ENCODE measurements around the gene CASQ2. TPM values are rescaled to one million over a fixed set of nuclear protein-coding genes. Genes with fewer than 3 reads are reported as not detected.

CASQ2 gene
- total RNA-seq, 1 experiment from 2014 or later, result not detected

DNA sequence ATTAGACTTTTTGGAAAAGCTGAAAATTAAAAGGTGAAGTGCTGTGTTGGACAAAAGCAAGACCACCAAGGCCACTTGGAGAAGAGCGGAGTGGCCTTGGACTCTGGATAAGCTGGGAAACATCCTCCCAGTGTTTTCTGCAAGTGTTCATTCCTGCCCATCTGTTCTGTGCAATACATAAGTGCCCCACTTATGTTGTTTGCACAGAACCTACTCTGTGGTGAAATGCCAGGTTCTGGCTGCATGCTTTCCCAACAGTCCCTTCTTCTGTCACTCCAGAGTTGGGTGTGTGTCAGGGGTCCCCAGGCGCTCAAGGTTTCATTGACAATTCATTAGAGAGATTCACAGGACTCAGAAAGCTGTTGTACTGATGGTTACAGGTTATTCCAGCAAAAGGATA is 42.1 kb upstream of the CASQ2 start:
- H3K4me3 ChIP-seq (replicated peaks in 1 of 2; ENCODE audit: low read depth in 1 of 2, low read length in 2 of 2), result no peak overlapping the region
- no peaks in the 10 kb centered on the region for H3K36me3 ChIP-seq (ENCODE audit: control insufficient read depth in 1 of 2, insufficient read depth in 2 of 2, low read length in 2 of 2)
- no peaks in the 10 kb centered on the region for H3K4me1 ChIP-seq (ENCODE audit: control insufficient read depth in 1 of 2, insufficient read depth in 2 of 2, low read length in 2 of 2)
- ATAC-seq (no peak), DNase-seq (ENCODE audit: low read depth, low spot score) (no peak)
- no peaks in the 10 kb centered on the region for H3K79me2 ChIP-seq (ENCODE audit: insufficient read depth, low read length)
- H3K27ac ChIP-seq (ENCODE audit: low read depth, low read length), result no peak overlapping the region
- intact Hi-C loops (cut with micrococcal nuclease), result no loop called here
- no peak overlapping the region for H2AFZ ChIP-seq (ENCODE audit: low read depth, low read length, poor library complexity, severe bottlenecking)
- ChIA-PET CTCF (interaction anchor here (1.7 kb wide), 1 partner anchor 171 kb away, joined by 6 read pairs; no protein-coding TSS in a partner anchor), POLR2A (no interaction called here), RAD21 (ENCODE audit: low non-redundant PET in 1 of 2, low total read pairs in 2 of 2, uncharacterized antibody in 2 of 2, unreplicated experiment in 2 of 2) (no interaction called here)
- H3K27me3 ChIP-seq (ENCODE audit: insufficient read depth, low read length), result no peaks in the 10 kb centered on the region
- no peak for TF ChIP-seq ATF3 (IDR thresholded peaks at IDR 0.05)
- TF ChIP-seq ZNF274 (IDR thresholded peaks at IDR 0.05; ENCODE audit: low read depth, low read length), result no peak
- no peak for TF ChIP-seq SRF (IDR thresholded peaks at IDR 0.05; ENCODE audit: low read depth)
- no peak for TF ChIP-seq REST (IDR thresholded peaks at IDR 0.05; ENCODE audit: low read depth)
- TF ChIP-seq SIN3A (IDR thresholded peaks at IDR 0.05; ENCODE audit: low read depth), result no peak
- no peak for TF ChIP-seq POLR2A (IDR thresholded peaks at IDR 0.05; ENCODE audit: borderline replicate concordance, extremely low read depth, insufficient read depth, insufficient read length)
- no peak for TF ChIP-seq EGR1 (IDR thresholded peaks at IDR 0.05; ENCODE audit: low read depth)
- H3K9ac ChIP-seq (ENCODE audit: low read length), result no peak overlapping the region
- H3K4me2 ChIP-seq (ENCODE audit: low read length), result no peak overlapping the region
- no peaks in the 10 kb centered on the region for H3K9me3 ChIP-seq (ENCODE audit: control insufficient read depth in 1 of 2, insufficient read depth in 1 of 2, low read depth in 1 of 2, low read length in 2 of 2)
- H4K20me1 ChIP-seq (ENCODE audit: insufficient read depth), result no peaks in the 10 kb centered on the region
- no peaks in the 10 kb centered on the region for H3K9me2 ChIP-seq (ENCODE audit: insufficient read depth)
- no TSS peak for BruUV-seq (replicated peaks)

DNA sequence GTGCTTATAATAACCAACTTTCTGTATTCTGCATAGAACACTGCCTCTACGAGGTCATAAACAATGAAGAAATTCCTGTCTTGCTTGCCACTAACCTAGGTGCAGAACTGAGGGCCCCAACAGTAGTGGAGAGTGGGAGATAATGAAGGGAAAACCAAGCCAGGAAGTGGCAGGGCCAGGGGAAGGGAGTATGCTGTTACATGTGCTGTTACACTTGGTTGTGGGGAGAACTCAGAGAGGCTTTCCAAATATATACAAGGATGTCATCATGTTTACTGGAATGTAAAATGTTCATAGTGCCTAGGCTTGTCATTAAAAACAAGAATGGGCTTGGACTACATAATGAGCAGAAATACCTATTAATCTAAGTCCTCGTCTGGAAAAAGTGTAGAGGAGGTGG is 41.3 kb upstream of the CASQ2 start:
- no peak overlapping the region for H3K4me2 ChIP-seq (ENCODE audit: low read length)
- no peaks in the 10 kb centered on the region for H4K20me1 ChIP-seq (ENCODE audit: insufficient read depth)
- RAD21 ChIA-PET (ENCODE audit: low non-redundant PET in 1 of 2, low total read pairs in 2 of 2, uncharacterized antibody in 2 of 2, unreplicated experiment in 2 of 2), result no interaction called here
- TF ChIP-seq CBX3 (IDR thresholded peaks at IDR 0.05; ENCODE audit: low read depth) (no peak), CEBPB (IDR thresholded peaks at IDR 0.05; ENCODE audit: low read depth) (no peak), POLR2A (IDR thresholded peaks at IDR 0.05; ENCODE audit: borderline replicate concordance, extremely low read depth, insufficient read depth, insufficient read length) (no peak), YY1 (IDR thresholded peaks at IDR 0.05; ENCODE audit: extremely low read depth, insufficient replicate concordance, low read depth, low read length) (no peak), JUND (IDR thresholded peaks at IDR 0.05) (no peak), ZNF274 (IDR thresholded peaks at IDR 0.05; ENCODE audit: low read depth, low read length) (no peak), SIN3A (IDR thresholded peaks at IDR 0.05; ENCODE audit: low read depth) (no peak), EGR1 (IDR thresholded peaks at IDR 0.05; ENCODE audit: low read depth) (no peak)
- TF ChIP-seq, protein P1, sequence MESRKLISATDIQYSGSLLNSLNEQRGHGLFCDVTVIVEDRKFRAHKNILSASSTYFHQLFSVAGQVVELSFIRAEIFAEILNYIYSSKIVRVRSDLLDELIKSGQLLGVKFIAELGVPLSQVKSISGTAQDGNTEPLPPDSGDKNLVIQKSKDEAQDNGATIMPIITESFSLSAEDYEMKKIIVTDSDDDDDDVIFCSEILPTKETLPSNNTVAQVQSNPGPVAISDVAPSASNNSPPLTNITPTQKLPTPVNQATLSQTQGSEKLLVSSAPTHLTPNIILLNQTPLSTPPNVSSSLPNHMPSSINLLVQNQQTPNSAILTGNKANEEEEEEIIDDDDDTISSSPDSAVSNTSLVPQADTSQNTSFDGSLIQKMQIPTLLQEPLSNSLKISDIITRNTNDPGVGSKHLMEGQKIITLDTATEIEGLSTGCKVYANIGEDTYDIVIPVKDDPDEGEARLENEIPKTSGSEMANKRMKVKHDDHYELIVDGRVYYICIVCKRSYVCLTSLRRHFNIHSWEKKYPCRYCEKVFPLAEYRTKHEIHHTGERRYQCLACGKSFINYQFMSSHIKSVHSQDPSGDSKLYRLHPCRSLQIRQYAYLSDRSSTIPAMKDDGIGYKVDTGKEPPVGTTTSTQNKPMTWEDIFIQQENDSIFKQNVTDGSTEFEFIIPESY (IDR thresholded peaks at IDR 0.05; ENCODE audit: extremely low read depth, insufficient replicate concordance, low read length), result no peak
- intact Hi-C loops (cut with micrococcal nuclease), result loop anchor here (5.0 kb wide), 1 partner anchor 322 kb away; no protein-coding TSS in a partner anchor
- no peaks in the 10 kb centered on the region for H3K4me1 ChIP-seq (ENCODE audit: control insufficient read depth in 1 of 2, insufficient read depth in 2 of 2, low read length in 2 of 2)
- H3K9ac ChIP-seq (ENCODE audit: low read length), result no peak overlapping the region
- no peak for ATAC-seq
- H3K4me3 ChIP-seq (replicated peaks in 1 of 2; ENCODE audit: low read depth in 1 of 2, low read length in 2 of 2), result no peak overlapping the region
- H3K27ac ChIP-seq (ENCODE audit: low read depth, low read length), result no peak overlapping the region
- CTCF ChIA-PET, result no interaction called here
- BruUV-seq (replicated peaks), result no TSS peak
- H3K36me3 ChIP-seq (ENCODE audit: control insufficient read depth in 1 of 2, insufficient read depth in 2 of 2, low read length in 2 of 2), result no peaks in the 10 kb centered on the region
- no peaks in the 10 kb centered on the region for H3K27me3 ChIP-seq (ENCODE audit: insufficient read depth, low read length)
- H3K79me2 ChIP-seq (ENCODE audit: insufficient read depth, low read length), result no peaks in the 10 kb centered on the region
- no peaks in the 10 kb centered on the region for H3K9me3 ChIP-seq (ENCODE audit: control insufficient read depth in 1 of 2, insufficient read depth in 1 of 2, low read depth in 1 of 2, low read length in 2 of 2)
- no peak overlapping the region for H2AFZ ChIP-seq (ENCODE audit: low read depth, low read length, poor library complexity, severe bottlenecking)
- no peak for DNase-seq (ENCODE audit: low read depth, low spot score)
- POLR2A ChIA-PET, result no interaction called here
- H3K9me2 ChIP-seq (ENCODE audit: insufficient read depth), result no peaks in the 10 kb centered on the region
